Loucy (cell line): ENCODE data around the gene GPR137.

ENCODE experiments used
- H2AFZ ChIP-seq: fragments of 200-600 bp; sonication (generic); 2 replicates; pipeline ENCODE4 v1.6.0; 2016; ENCODE audit warnings: antibody characterized with exemption, mild to moderate bottlenecking, low read length, moderate library complexity
- H3F3A ChIP-seq: fragments of 200-600 bp; 2 replicates; pipeline ENCODE4 v1.6.0; 2016; ENCODE audit warnings: antibody characterized with exemption, low read depth, mild to moderate bottlenecking
- H3K27me3 ChIP-seq: fragments of 200-600 bp; sonication (generic); 2 replicates; pipeline ENCODE4 v1.6.1; 2014; ENCODE audit warnings: low read length, mild to moderate bottlenecking; ENCODE audit not compliant: insufficient read depth, poor library complexity, severe bottlenecking
- H3K36me3 ChIP-seq: fragments of 200-600 bp; sonication (generic); 2 replicates; pipeline ENCODE4 v1.6.1; 2016; ENCODE audit warnings: low read length; ENCODE audit not compliant: insufficient read depth
- H3K4me1 ChIP-seq: fragments of 200-600 bp; sonication (generic); 2 replicates; pipeline ENCODE4 v1.5.1; 2014; ENCODE audit warnings: low read length, mild to moderate bottlenecking; ENCODE audit not compliant: insufficient read depth, poor library complexity, severe bottlenecking
- H3K4me2 ChIP-seq: fragments of 200-600 bp; sonication (generic); 2 replicates; pipeline ENCODE4 v1.6.0; 2014; ENCODE audit warnings: antibody characterized with exemption, low read length, low read depth, mild to moderate bottlenecking; ENCODE audit not compliant: poor library complexity, severe bottlenecking
- H3K4me3 ChIP-seq: fragments of 200-600 bp; sonication (generic); 2 replicates; pipeline ENCODE4 v1.5.1; 2014; ENCODE audit warnings: low read length, mild to moderate bottlenecking, mixed read lengths; ENCODE audit not compliant: poor library complexity, severe bottlenecking
- H3K79me2 ChIP-seq: fragments of 200-600 bp; sonication (generic); 2 replicates; pipeline ENCODE4 v1.6.1; 2014; ENCODE audit warnings: low read length; ENCODE audit not compliant: insufficient read depth
- H3K9ac ChIP-seq: fragments of 200-600 bp; sonication (generic); 2 replicates; pipeline ENCODE4 v1.6.0; 2014; ENCODE audit warnings: mild to moderate bottlenecking, low read depth, low read length, moderate library complexity; ENCODE audit not compliant: poor library complexity, severe bottlenecking
- H3K9me2 ChIP-seq: fragments of 200-600 bp; sonication (generic); replicated peaks from 2 replicates; pipeline ENCODE4 v1.6.1; 2016; ENCODE audit warnings: low read depth, low read length, mixed read lengths
- H3K9me3 ChIP-seq: fragments of 200-600 bp; sonication (generic); 2 replicates; pipeline ENCODE4 v1.6.1; 2014; ENCODE audit warnings: mild to moderate bottlenecking, antibody characterized with exemption, low read length, low read depth; ENCODE audit not compliant: insufficient read depth
- H4K20me1 ChIP-seq: fragments of 200-600 bp; sonication (generic); 2 replicates; pipeline ENCODE4 v1.6.0; 2014; ENCODE audit warnings: antibody characterized with exemption, low read length, mild to moderate bottlenecking; ENCODE audit not compliant: insufficient read depth, poor library complexity, severe bottlenecking
- CTCF ChIP-seq: fragments of 200-600 bp; sonication (generic); conservative IDR thresholded peaks from 2 replicates; pipeline ENCODE4 v1.5.1; 2014; ENCODE audit warnings: mild to moderate bottlenecking, antibody characterized with exemption, low read length
- EZH2phosphoT487 ChIP-seq: fragments of 200-600 bp; IDR thresholded peaks from 2 replicates; pipeline ENCODE4 v1.6.1; 2018; ENCODE audit warnings: antibody characterized with exemption, mild to moderate bottlenecking, moderate library complexity, borderline replicate concordance

The GPR137 gene

GRCh38 chr11:64244107-64244506 is 41.5 kb upstream of the GPR137 start:
- peaks cover 31% of the 10 kb centered on the region for H4K20me1 ChIP-seq
- H3K4me1 ChIP-seq: peaks cover 38% of the 10 kb centered on the region
- peaks cover 11% of the 10 kb centered on the region; the same call in 1 of the 2 replicates for H3K36me3 ChIP-seq
- peaks cover 48% of the 10 kb centered on the region for H3K79me2 ChIP-seq
- peak overlapping the region; percentile 84 for H3K4me2 ChIP-seq
- H3K27me3 ChIP-seq: no peaks in the 10 kb centered on the region
- no peak overlapping the region for H2AFZ ChIP-seq
- no peaks in the 10 kb centered on the region for H3K9me3 ChIP-seq
- no peaks in the 10 kb centered on the region for H3K9me2 ChIP-seq
- peaks cover 8% of the 10 kb centered on the region; the same call in 1 of the 2 replicates for H3F3A ChIP-seq
- no peak overlapping the region for H3K9ac ChIP-seq
- H3K4me3 ChIP-seq: no peak overlapping the region
- no peak for TF ChIP-seq CTCF
- no peak for TF ChIP-seq EZH2phosphoT487

GRCh38 chr11:64244966-64245365 is 40.7 kb upstream of the GPR137 start:
- H2AFZ ChIP-seq: no peak overlapping the region
- no peaks in the 10 kb centered on the region for H3K27me3 ChIP-seq
- peaks cover 43% of the 10 kb centered on the region for H3K4me1 ChIP-seq
- TF ChIP-seq EZH2phosphoT487 (no peak), CTCF (no peak)
- peak overlapping the region; percentile 96 for H3K4me3 ChIP-seq
- peaks cover 31% of the 10 kb centered on the region for H4K20me1 ChIP-seq
- peaks cover 8% of the 10 kb centered on the region; the same call in 1 of the 2 replicates for H3F3A ChIP-seq
- peak overlapping the region; percentile 84 for H3K4me2 ChIP-seq
- H3K79me2 ChIP-seq: peaks cover 48% of the 10 kb centered on the region
- peak overlapping the region; percentile 88 for H3K9ac ChIP-seq
- peaks cover 11% of the 10 kb centered on the region; the same call in 1 of the 2 replicates for H3K36me3 ChIP-seq
- H3K9me3 ChIP-seq: no peaks in the 10 kb centered on the region
- no peaks in the 10 kb centered on the region for H3K9me2 ChIP-seq

- H3K9ac ChIP-seq: peak overlapping the region; percentile 88
- peaks cover 31% of the 10 kb centered on the region for H4K20me1 ChIP-seq
- peaks cover 42% of the 10 kb centered on the region for H3K4me1 ChIP-seq
- TF ChIP-seq EZH2phosphoT487 (no peak), CTCF (no peak)
- H3K79me2 ChIP-seq: peaks cover 48% of the 10 kb centered on the region
- H3K36me3 ChIP-seq: peaks cover 11% of the 10 kb centered on the region; the same call in 1 of the 2 replicates
- peak overlapping the region; percentile 84 for H3K4me2 ChIP-seq
- H3K9me3 ChIP-seq: no peaks in the 10 kb centered on the region
- H3K9me2 ChIP-seq: no peaks in the 10 kb centered on the region
- peaks cover 6% of the 10 kb centered on the region; the same call in 1 of the 2 replicates for H3F3A ChIP-seq
- H2AFZ ChIP-seq: no peak overlapping the region
- no peaks in the 10 kb centered on the region for H3K27me3 ChIP-seq
- peak overlapping the region; percentile 96 for H3K4me3 ChIP-seq
Observed at GRCh38 chr11:64245401-64245796, 40.2 kb upstream of the GPR137 start.
